ENCODE data around the gene RPS21. TPM values are rescaled to one million over a fixed set of nuclear protein-coding genes. Genes with fewer than 3 reads are reported as not detected.

The RPS21 gene
- total RNA-seq, 1 donor from 2014 or later, result 1,737 TPM

DNA sequence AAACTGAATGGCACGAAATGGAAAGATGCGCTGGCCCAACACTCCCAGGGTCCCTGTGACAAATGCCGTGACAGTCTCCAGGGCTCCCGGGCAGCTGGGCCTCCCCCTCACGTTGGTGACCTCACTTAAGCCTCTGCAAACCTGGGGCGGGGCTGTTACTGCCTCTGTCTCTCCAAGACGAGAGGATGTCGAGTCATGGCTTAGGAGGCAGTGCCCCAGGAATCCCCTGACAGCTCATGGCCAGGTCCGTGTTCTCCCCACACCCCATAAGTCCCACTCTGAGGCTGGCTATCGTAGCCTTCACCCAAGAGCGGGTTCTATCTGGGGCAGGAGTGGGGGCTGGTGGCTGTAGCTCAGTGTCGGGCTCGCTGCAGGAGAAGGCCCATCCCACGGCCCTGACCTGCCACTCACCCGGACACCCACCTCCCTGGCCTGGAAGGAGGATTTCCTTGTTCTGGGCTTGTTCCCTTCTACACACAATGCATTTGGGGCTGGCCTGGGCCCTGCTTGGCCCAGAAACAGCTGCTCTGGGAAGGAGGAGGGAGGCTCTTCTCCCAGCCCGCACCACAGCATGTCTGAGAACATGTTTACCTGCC, 5.6 kb upstream of the RPS21 start:
- FAIRE-seq (peak; percentile 32), DNase-seq (ENCODE audit: low read depth) (peak; percentile 88)
- TF ChIP-seq, protein P1, sequence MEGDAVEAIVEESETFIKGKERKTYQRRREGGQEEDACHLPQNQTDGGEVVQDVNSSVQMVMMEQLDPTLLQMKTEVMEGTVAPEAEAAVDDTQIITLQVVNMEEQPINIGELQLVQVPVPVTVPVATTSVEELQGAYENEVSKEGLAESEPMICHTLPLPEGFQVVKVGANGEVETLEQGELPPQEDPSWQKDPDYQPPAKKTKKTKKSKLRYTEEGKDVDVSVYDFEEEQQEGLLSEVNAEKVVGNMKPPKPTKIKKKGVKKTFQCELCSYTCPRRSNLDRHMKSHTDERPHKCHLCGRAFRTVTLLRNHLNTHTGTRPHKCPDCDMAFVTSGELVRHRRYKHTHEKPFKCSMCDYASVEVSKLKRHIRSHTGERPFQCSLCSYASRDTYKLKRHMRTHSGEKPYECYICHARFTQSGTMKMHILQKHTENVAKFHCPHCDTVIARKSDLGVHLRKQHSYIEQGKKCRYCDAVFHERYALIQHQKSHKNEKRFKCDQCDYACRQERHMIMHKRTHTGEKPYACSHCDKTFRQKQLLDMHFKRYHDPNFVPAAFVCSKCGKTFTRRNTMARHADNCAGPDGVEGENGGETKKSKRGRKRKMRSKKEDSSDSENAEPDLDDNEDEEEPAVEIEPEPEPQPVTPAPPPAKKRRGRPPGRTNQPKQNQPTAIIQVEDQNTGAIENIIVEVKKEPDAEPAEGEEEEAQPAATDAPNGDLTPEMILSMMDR (IDR thresholded peaks at IDR 0.05; ENCODE audit: insufficient read depth, low read length, severe bottlenecking), result no peak
- H3K27me3 ChIP-seq (ENCODE audit: control insufficient read depth, insufficient read depth, low read length), result no peaks in the 10 kb centered on the region
- H3K36me3 ChIP-seq (ENCODE audit: control insufficient read depth, insufficient read depth, low read length), result no peaks in the 10 kb centered on the region
- H3K4me3 ChIP-seq (ENCODE audit: low read depth, low read length), result no peak overlapping the region

DNA sequence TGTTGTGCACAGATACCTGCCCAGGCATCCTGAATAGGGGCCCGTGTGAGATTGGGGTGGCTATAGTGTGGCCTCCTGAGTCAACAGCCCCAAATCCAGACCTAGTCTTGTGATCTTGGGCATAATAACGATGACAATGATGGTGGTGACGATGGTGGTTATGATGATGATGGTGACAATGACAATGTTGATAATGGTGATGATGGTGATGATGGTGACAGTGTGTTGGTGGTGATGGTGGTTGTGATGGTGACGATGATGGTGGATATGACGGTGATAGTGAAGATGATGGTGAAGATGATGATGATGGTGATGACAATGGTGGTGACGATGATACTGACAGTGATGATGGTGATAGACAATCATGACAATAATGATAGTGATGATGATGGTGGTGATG, 5.1 kb upstream of the RPS21 start:
- FAIRE-seq, result no peak
- TF ChIP-seq, protein P1 (IDR thresholded peaks at IDR 0.05; ENCODE audit: insufficient read depth, low read length, severe bottlenecking), result no peak
- H3K27me3 ChIP-seq (ENCODE audit: control insufficient read depth, insufficient read depth, low read length), result no peaks in the 10 kb centered on the region

DNA sequence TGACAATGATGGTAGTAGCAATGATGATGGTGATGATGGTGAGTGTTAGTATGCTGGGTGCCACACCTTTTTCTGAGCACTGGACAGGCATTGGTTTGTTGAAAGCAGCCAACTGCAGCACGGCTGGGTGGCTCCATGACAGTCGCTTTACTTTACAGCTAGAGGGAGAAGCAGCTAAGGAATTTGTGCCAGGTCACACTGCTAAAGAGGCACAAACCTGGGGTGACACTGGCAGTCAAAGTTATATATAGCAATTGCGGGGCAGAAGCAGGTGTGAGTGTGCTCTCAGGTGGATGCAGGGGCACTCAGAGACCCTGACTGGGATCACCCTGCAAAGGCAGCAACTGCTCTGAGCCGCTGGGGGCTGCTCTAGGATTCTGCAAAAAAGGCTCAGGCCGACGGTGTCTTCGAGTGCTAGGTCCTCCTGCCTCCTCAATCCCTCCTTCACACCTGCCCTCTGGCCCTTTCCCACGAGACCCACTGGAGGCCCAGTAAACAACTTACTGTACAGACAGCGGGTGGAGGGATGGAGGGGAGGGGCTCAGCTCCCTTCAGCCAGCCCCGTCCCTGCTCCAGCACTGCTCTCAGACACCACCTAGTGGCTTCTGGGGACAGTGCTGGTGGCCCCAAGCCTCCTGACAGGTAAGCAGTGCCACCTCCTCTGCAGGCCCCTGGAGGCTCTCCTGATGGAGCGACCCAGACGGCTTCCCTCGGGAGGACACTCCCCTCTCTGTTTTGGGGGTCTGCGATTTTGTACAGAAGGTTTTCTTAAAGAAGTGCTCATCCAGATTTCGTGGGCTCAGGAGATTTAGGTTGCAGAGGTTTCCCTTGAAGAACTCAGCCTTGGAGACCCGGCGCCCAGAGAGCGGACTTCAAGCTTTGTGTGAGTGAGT, 4.4 kb upstream of the RPS21 start:
- TF ChIP-seq, protein P1 (IDR thresholded peaks at IDR 0.05; ENCODE audit: insufficient read depth, low read length, severe bottlenecking), result peak; percentile 98
- DNase-seq (ENCODE audit: low read depth) (peak; percentile 67), FAIRE-seq (no peak)
- H3K36me3 ChIP-seq (ENCODE audit: control insufficient read depth, insufficient read depth, low read length), result no peaks in the 10 kb centered on the region
- H3K27me3 ChIP-seq (ENCODE audit: control insufficient read depth, insufficient read depth, low read length), result no peaks in the 10 kb centered on the region
- no peak overlapping the region for H3K4me3 ChIP-seq (ENCODE audit: low read depth, low read length)

More for the DNA sequence above, 5.1 kb upstream of the RPS21 start:
- no peak for DNase-seq (ENCODE audit: low read depth)
- H3K36me3 ChIP-seq (ENCODE audit: control insufficient read depth, insufficient read depth, low read length), result no peaks in the 10 kb centered on the region
- H3K4me3 ChIP-seq (ENCODE audit: low read depth, low read length), result no peak overlapping the region

DNA sequence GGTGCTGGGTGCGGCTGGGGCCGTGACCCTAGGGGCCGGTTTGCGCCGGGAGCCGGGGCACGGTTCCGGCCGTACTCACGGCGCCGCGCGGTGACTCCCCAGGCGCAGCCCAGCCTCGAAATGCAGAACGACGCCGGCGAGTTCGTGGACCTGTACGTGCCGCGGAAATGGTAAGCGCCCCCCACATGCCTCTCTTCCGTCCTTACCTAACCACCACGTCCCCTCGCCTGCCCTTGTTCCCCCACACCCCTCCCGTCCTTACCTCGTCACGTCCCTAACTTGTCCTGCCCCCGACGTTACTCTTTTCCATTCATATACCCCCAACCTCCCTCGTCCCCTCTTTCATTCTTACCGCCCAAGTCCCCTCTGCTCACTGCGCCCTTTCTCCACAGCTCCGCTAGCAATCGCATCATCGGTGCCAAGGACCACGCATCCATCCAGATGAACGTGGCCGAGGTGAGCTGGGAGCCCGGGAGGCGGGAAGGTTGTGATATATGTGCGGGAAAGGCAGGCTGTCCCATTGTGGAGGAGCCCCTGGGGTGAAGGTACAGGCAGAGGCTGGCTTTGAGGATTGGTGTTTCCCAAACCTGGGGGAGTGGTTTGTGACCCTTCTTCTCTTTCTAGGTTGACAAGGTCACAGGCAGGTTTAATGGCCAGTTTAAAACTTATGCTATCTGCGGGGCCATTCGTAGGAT, 463 bp downstream of the RPS21 start:
- Histone ChIP-seq H3K27me3 (ENCODE audit: control insufficient read depth, insufficient read depth, low read length) (no peaks in the 10 kb centered on the region), H3K36me3 (ENCODE audit: control insufficient read depth, insufficient read depth, low read length) (peaks cover 17% of the 10 kb centered on the region), H3K4me3 (ENCODE audit: low read depth, low read length) (peak overlapping the region; percentile 97)
- FAIRE-seq, result no peak
- TF ChIP-seq, protein P1 (IDR thresholded peaks at IDR 0.05; ENCODE audit: insufficient read depth, low read length, severe bottlenecking), result no peak
- DNase-seq (ENCODE audit: low read depth), result no peak

DNA sequence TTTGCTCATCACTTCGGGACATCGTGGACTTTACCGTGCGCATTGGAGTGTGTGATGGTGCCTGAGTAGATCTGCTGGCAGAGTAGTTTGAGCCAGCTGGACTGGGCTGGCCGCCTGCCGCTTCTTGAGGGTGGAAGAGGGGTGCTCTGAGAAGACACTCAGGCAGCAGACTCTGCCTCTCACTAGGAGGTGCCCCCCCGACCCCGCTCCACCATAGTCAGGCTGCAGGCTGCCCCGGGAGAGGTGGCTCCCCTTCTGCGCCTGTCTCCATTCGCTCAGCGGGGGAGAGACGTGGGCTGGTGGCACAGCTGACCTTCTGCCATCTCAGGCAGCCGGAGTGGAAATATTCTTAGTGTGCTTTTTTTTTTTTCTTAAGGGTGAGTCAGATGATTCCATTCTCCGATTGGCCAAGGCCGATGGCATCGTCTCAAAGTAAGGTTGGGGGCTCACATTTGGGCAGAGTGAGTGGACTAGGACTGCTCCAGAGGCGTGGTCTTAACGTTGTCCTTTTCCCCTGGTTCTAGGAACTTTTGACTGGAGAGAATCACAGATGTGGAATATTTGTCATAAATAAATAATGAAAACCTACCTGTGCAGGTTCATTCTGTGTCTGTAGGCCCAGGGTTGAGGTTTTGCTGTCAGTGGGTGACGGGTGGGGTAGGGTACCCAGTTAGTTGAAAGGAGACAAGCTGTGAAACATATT, 1.2 kb downstream of the RPS21 start:
- no peak for DNase-seq (ENCODE audit: low read depth)
- Histone ChIP-seq H3K27me3 (ENCODE audit: control insufficient read depth, insufficient read depth, low read length) (no peaks in the 10 kb centered on the region), H3K36me3 (ENCODE audit: control insufficient read depth, insufficient read depth, low read length) (peaks cover 17% of the 10 kb centered on the region), H3K4me3 (ENCODE audit: low read depth, low read length) (peak overlapping the region; percentile 97)
- TF ChIP-seq, protein P1 (IDR thresholded peaks at IDR 0.05; ENCODE audit: insufficient read depth, low read length, severe bottlenecking), result no peak
- no peak for FAIRE-seq

All from bronchial epithelial cell (primary cell).